K562 (cell line): ENCODE data around the gene PEDS1. TPM values are rescaled to one million over a fixed set of nuclear protein-coding genes. Genes with fewer than 3 reads are reported as not detected.

Experiments
- ATF4 ChIP-seq: fragments of 450-650 bp; formaldehyde crosslinking; IDR thresholded peaks from 2 replicates; pipeline ENCODE4 v1.4.0; 2022; ENCODE audit warnings: mild to moderate bottlenecking, moderate library complexity
- ATF7 ChIP-seq: fragments of 450-650 bp; IDR thresholded peaks from 2 replicates; pipeline ENCODE4 v1.7.1; 2014; ENCODE audit warnings: mild to moderate bottlenecking, moderate library complexity
- DMBX1 ChIP-seq: fragments of 250-450 bp; sonication (Bioruptor Pico); IDR thresholded peaks from 2 replicates; pipeline ENCODE4 v1.8.0; 2022; ENCODE audit warnings: inconsistent platforms, mild to moderate bottlenecking, moderate library complexity, borderline replicate concordance
- GABPB1 ChIP-seq: sonication (generic); formaldehyde crosslinking; IDR thresholded peaks from 2 replicates; pipeline ENCODE4 v1.8.0; 2022; ENCODE audit warnings: mild to moderate bottlenecking, missing genetic modification reagents
- MNT ChIP-seq, 2 experiments: fragments of 450-650 bp; conservative IDR thresholded peaks; 2 replicates each; pipeline ENCODE4 v1.6.1; 2017; ENCODE audit warnings: mild to moderate bottlenecking in 2 of 2, moderate library complexity in 2 of 2
- NR2C2 ChIP-seq, 2 experiments: fragments of 200-800 bp in 1 of 2; sonication (Bioruptor generic) in 1 of 2; sonication (generic) in 1 of 2; formaldehyde crosslinking in 1 of 2; IDR thresholded peaks; 2 replicates each; pipeline versions ENCODE4 v1.6.1 to v1.8.0; 2016 to 2022; ENCODE audit warnings: mild to moderate bottlenecking in 1 of 2, missing compliant biosample characterization in 1 of 2, missing genetic modification characterization in 1 of 2, missing genetic modification reagents in 1 of 2
- PBX2 ChIP-seq, 2 experiments: IDR thresholded peaks in 1 of 2; conservative IDR thresholded peaks in 1 of 2; 2 replicates each; pipeline ENCODE4 v1.6.1; 2016; ENCODE audit warnings: low read depth in 2 of 2, mild to moderate bottlenecking in 1 of 2, missing compliant biosample characterization in 1 of 2, missing genetic modification characterization in 1 of 2, moderate library complexity in 1 of 2
- PURB ChIP-seq: sonication (generic); formaldehyde crosslinking; IDR thresholded peaks from 2 replicates; pipeline ENCODE4 v1.9.0; 2021; ENCODE audit warnings: low read depth, mild to moderate bottlenecking, missing genetic modification reagents
- RFX1 ChIP-seq: fragments of 450-650 bp; IDR thresholded peaks from 2 replicates; pipeline ENCODE4 v1.6.1; 2016; ENCODE audit warnings: mild to moderate bottlenecking, moderate library complexity
- SPI1 ChIP-seq: IDR thresholded peaks from 2 replicates; pipeline ENCODE4 v1.6.1; 2011; ENCODE audit warnings: low read depth, low read length, control low read depth, borderline replicate concordance
- TRIM24 ChIP-seq, 2 experiments: fragments of 450-650 bp; IDR thresholded peaks; 2 replicates each; pipeline ENCODE4 v1.6.1; 2016
- ZBTB11 ChIP-seq, 3 experiments: fragments of 200-800 bp in 1 of 3; fragments of 250-450 bp in 1 of 3; fragments of 450-650 bp in 1 of 3; sonication (Bioruptor Pico) in 1 of 3; sonication (Bioruptor generic) in 1 of 3; formaldehyde crosslinking in 1 of 3; IDR thresholded peaks; 2 replicates each; pipeline versions ENCODE4 v1.6.1 to v1.8.0; 2016 to 2022; ENCODE audit warnings: mild to moderate bottlenecking in 2 of 3, missing genetic modification characterization in 2 of 3, missing compliant biosample characterization in 1 of 3, moderate library complexity in 1 of 3
- ZBTB17 ChIP-seq: fragments of 450-650 bp; formaldehyde crosslinking; IDR thresholded peaks from 2 replicates; pipeline ENCODE4 v1.4.0; 2020; ENCODE audit warnings: mild to moderate bottlenecking
- ZNF511 ChIP-seq: sonication (generic); formaldehyde crosslinking; IDR thresholded peaks from 2 replicates; pipeline ENCODE4 v1.8.0; 2022; ENCODE audit warnings: mild to moderate bottlenecking, missing genetic modification reagents
- polyA plus RNA-seq, 8 experiments: library from polyadenylated mRNA; depleted of rRNA in 4 of 8; stranded (reverse) in 5 of 8; unstranded in 3 of 8; fragments of >200 nt; fragmentation: Nextera tagmentation in 2 of 8; fragmentation: Illumina TruSeq in 1 of 8; extraction: Ambion mirVana in 2 of 8; extraction: Trizol in 1 of 8; gene quantifications; 2 replicates each; pipeline versions ENCODE4 v1.2.1 to v1.2.3, GENCODE V29; 2011 to 2014; ENCODE audit warnings: inconsistent platforms in 1 of 8, missing spikeins in 1 of 8
- total RNA-seq, 7 experiments: library from RNA; depleted of rRNA in 6 of 7; stranded (reverse); fragments of >200 nt in 6 of 7; fragmentation: Illumina TruSeq in 2 of 7; extraction: Trizol in 2 of 7; gene quantifications; 2 replicates each; pipeline versions ENCODE4 v1.2.1 to v1.2.3, GENCODE V29; 2011 to 2021; ENCODE audit warnings: low replicate concordance in 1 of 7

PEDS1 gene
- total and polyA plus RNA-seq, 9 of the 15 experiments (the other 6 are each of a cell fraction or from before 2014, with no cell fraction given): 2.9 to 38.5 (median 24.2) TPM

GRCh38 chr20:50146732-50147662 is 6.5 kb downstream of the PEDS1 start (continued):
- TF ChIP-seq ZBTB11 (CRISPR knock-in tag; IDR thresholded peaks at IDR 0.05) (peak in 1 of 3 experiments; percentile 61; a peak in 1 of 6 replicates), TRIM24 (IDR thresholded peaks at IDR 0.05) (peak in 1 of 2 experiments; percentile 13; a peak in 1 of 4 replicates), GABPB1 (CRISPR knock-in tag) (peak; percentile 71), ZBTB17 (CRISPR knock-in tag) (peak; percentile 90), ZNF511 (peak; percentile 56; the same call in 1 of the 2 replicates), PURB (0 out of 2 replicates have a peak, but pooled peaks have one; percentile 52), ATF4 (peak; percentile 44; the same call in 1 of the 2 replicates), DMBX1 (CRISPR knock-in tag) (peak; percentile 76), ATF7 (no peak), RFX1 (peak; percentile 37; the same call in 1 of the 2 replicates), MNT (conservative IDR thresholded peaks at IDR 0.05) (peak in 1 of 2 experiments; percentile 61; a peak in 2 of 4 replicates), NR2C2 (CRISPR knock-in tag; IDR thresholded peaks at IDR 0.05) (no peak), NR2C2 (tag; IDR thresholded peaks at IDR 0.05) (peak; percentile 75), SPI1 (peak; percentile 57; the same call in 1 of the 2 replicates), PBX2 (CRISPR knock-in tag; IDR thresholded peaks at IDR 0.05; ENCODE audit: low read depth) (no peak), PBX2 (tag; conservative IDR thresholded peaks at IDR 0.05; ENCODE audit: low read depth) (0 out of 2 replicates have a peak, but pooled peaks have one; percentile 25)
